GM12872 (cell line): Measurements from ENCODE around the gene FOS.

Experiments used
- CTCF ChIP-seq: IDR thresholded peaks from 3 replicates; pipeline ENCODE4 v1.5.1; 2011; ENCODE audit warnings: low read depth, mild to moderate bottlenecking, low read length, moderate library complexity; ENCODE audit not compliant: insufficient read depth

The FOS gene

GRCh38 chr14:75247286-75247922, 31.2 kb upstream of the FOS start:
- no peak for TF ChIP-seq CTCF

- TF ChIP-seq CTCF: no peak
Observed at GRCh38 chr14:75247939-75248338, 30.7 kb upstream of the FOS start.

GRCh38 chr14:75249251-75249957, 29.2 kb upstream of the FOS start:
- TF ChIP-seq CTCF: no peak

GRCh38 chr14:75249958-75250336, 28.7 kb upstream of the FOS start:
- no peak for TF ChIP-seq CTCF

- no peak for TF ChIP-seq CTCF
Observed at GRCh38 chr14:75250800-75251199, 27.8 kb upstream of the FOS start.

GRCh38 chr14:75252254-75252837, 26.3 kb upstream of the FOS start:
- no peak for TF ChIP-seq CTCF

GRCh38 chr14:75254381-75254822, 24.2 kb upstream of the FOS start:
- TF ChIP-seq CTCF: no peak
